ENCODE data around the gene TM6SF1. TPM values are rescaled to one million over a fixed set of nuclear protein-coding genes. Genes with fewer than 3 reads are reported as not detected.

TM6SF1 gene
- 0.33 and 1.4 TPM in 2 replicates for total RNA-seq

DNA sequence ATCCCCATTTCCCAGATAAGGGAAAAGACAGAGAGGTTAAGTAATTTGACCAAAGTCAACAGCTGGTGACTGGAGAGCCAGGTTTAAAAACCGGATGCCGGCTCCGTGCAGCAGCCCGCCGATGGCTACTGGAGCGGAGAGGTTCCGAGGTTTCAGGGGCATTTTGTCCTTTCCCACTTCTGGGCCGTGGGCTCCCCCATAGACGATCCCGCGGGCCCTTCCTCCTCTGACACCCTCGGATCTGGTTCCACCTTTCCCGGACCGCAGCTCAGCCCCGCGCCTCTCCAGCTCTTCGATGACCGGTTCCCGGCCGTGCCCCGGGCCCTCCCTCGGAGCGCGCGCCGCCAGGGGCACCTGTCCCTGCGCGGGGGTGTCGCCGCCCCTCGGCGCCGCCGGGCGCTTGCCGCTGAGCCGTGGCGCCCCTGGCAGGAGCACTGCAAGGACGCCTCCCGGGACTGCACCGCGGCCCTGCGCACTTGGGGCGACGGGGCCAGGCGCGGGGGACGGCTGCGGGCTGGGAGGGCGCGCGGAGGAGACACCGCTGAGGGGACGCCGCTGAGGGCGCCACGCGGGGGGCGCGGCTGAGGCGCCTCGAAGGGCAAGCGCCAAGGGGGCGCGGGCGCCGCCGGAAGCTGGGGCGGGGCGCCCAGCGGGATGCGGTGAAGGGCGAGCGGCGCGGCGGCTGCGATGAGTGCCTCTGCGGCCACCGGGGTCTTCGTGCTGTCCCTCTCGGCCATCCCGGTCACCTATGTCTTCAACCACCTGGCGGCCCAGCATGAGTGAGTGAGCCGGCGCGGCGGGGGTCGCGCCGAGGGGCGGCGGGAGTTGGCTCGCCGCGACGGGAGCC is at the start of gene TM6SF1:
Gene TM6SF1, plus strand, starts transcription at position 652 of the 847 bp plus-strand sequence. Its CDS starts 36 bp downstream, at position 688.

DNA sequence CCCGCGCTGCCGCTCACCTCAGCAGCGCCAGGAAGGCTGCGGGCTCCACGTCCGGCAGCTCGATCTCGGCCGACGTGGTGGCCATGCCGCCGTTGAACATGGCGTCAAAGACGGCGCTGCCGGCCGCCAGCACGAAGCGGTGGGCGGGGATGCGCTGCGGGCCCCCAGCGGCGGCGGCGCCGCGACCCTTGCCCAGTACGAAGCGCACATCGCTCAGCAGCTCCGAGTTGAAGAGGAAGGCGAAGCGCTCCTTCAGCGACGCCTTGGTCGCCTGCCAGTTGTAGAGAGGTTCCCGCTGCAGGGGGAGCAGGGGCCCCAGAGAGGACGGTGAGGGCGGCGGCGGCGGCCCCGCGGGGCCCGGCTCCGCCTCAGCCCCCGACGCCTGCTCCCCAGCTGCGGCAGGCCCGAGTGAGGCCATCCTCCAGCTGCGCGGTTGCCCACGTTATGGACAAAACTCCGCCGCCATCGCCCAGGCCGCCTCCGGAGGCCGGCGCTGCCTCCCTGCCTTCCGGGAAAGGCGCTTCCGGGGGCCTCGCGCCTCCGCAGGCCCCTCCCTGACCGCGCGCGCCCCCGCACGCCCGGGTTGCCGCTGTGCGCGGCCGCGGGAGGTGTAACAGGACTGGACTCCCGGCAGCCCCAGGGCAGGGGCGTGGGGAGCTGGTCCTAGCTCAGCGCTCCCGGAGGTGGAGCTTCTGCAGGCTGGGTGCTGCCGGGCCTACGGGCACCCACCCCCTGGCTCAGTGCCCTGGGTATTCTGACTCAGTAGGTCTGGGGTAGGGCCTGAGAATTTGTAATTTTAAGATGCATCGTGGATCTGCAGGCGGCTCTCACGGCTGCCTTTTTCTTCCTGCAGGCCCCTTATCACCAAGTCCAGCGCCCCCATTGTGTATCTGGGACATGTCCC is 40.5 kb upstream of the TM6SF1 start, which contains the start of gene BTBD1:
Gene BTBD1, minus strand, starts transcription at position 519 of the 904 bp plus-strand sequence. Its CDS starts 101 bp downstream, at position 418.

Other genes starting within 250 kb of the TM6SF1 start
- 36.4 and 47.9 TPM in 2 replicates for gene HOMER2, start 154.9 kb upstream of the TM6SF1 start, total RNA-seq
- 19.7 and 20.4 TPM in 2 replicates for gene RAMAC, start 121.4 kb upstream of the TM6SF1 start, total RNA-seq
- gene C15orf40, start 96.0 kb upstream of the TM6SF1 start, total RNA-seq = 9.8 and 21.5 TPM in 2 replicates
- 53.9 and 78.7 TPM in 2 replicates for gene BTBD1, start 40.4 kb upstream of the TM6SF1 start, total RNA-seq
- 9.6 and 12.4 TPM in 2 replicates for gene HDGFL3, start 100.2 kb downstream of the TM6SF1 start, total RNA-seq
- gene BNC1, start 177.0 kb downstream of the TM6SF1 start, total RNA-seq = 15.3 and 41.8 TPM in 2 replicates